Sigmoid colon (tissue), 4 donors: ENCODE data around the gene TNRC18.

ENCODE experiments used
- CTCF ChIP-seq, 4 experiments: fragments of 450-650 bp in 3 of 4; fragments of 200-600 bp in 1 of 4; IDR thresholded peaks; one replicate each; pipeline ENCODE4 v1.5.1; 2016 to 2019; ENCODE audit warnings: antibody characterized with exemption in 4 of 4, mild to moderate bottlenecking in 3 of 4, moderate library complexity in 2 of 4
- EP300 ChIP-seq, 4 donors: sonication (generic); formaldehyde crosslinking; IDR thresholded peaks; one replicate each; pipeline ENCODE4 v1.6.1; 2017; ENCODE audit warnings: antibody characterized with exemption in 4 of 4
- POLR2A ChIP-seq, 2 donors: fragments of 450-650 bp; IDR thresholded peaks; one replicate each; pipeline ENCODE4 v1.6.1; 2016; ENCODE audit warnings: antibody characterized with exemption in 2 of 2, mild to moderate bottlenecking in 2 of 2, moderate library complexity in 2 of 2
- POLR2AphosphoS5 ChIP-seq, 4 donors: sonication (generic); formaldehyde crosslinking; IDR thresholded peaks; one replicate each; pipeline ENCODE4 v1.6.1; 2017; ENCODE audit warnings: antibody characterized with exemption in 4 of 4

GRCh38 chr7:5360451-5360850, 63.2 kb downstream of the TNRC18 start:
- TF ChIP-seq POLR2A (IDR thresholded peaks at IDR 0.05) (no peak), CTCF (IDR thresholded peaks at IDR 0.05) (no peak), POLR2AphosphoS5 (IDR thresholded peaks at IDR 0.05) (no peak), EP300 (IDR thresholded peaks at IDR 0.05) (no peak)
